Stimulated activated naive B cell treated with anti-CD40 and anti-IgM and Interleukin-4, amounts not matched to agents 10 μg/mL and 1 μg/mL and 100 μg/mL, for 72 hours (primary cell): ENCODE data around the gene PGAP6.
"Not testable (repeated sequence)": the region's sequence is repeated elsewhere in the genome, so short reads cannot be mapped to it uniquely, and the experiment has no call there.

ENCODE experiments used
- ATAC-seq, 2 donors: fragments of 150-1000 bp; cut with Tn5 transposase; replicated peaks; 2 replicates each; pipeline ENCODE4 v1.10.0; 2021; ENCODE audit warnings: moderate library complexity in 1 of 2
- DNase-seq: peaks from one replicate; pipeline ENCODE4 v3.0.0; 2021
- H3K27ac Mint-ChIP-seq: one replicate; pipeline ENCODE4 v1.8.0; 2022; ENCODE audit warnings: mild to moderate bottlenecking, mixed read lengths
- H3K27me3 Mint-ChIP-seq, 2 donors: one replicate each; pipeline ENCODE4 v1.8.0; 2022; ENCODE audit warnings: mixed read lengths in 2 of 2
- H3K36me3 Mint-ChIP-seq, 2 donors: one replicate each; pipeline ENCODE4 v1.8.0; 2022; ENCODE audit warnings: mixed read lengths in 2 of 2, mild to moderate bottlenecking in 1 of 2
- H3K4me1 Mint-ChIP-seq, 2 donors: one replicate each; pipeline ENCODE4 v1.8.0; 2022; ENCODE audit warnings: mixed read lengths in 2 of 2, mild to moderate bottlenecking in 1 of 2
- H3K4me3 Mint-ChIP-seq, 2 donors: one replicate each; pipeline ENCODE4 v1.8.0; 2022; ENCODE audit warnings: mild to moderate bottlenecking in 2 of 2, mixed read lengths in 2 of 2, moderate library complexity in 1 of 2
- H3K9me3 Mint-ChIP-seq, 2 donors: one replicate each; pipeline ENCODE4 v1.8.0; 2022; ENCODE audit warnings: mixed read lengths in 2 of 2, mild to moderate bottlenecking in 1 of 2

Gene PGAP6

DNA sequence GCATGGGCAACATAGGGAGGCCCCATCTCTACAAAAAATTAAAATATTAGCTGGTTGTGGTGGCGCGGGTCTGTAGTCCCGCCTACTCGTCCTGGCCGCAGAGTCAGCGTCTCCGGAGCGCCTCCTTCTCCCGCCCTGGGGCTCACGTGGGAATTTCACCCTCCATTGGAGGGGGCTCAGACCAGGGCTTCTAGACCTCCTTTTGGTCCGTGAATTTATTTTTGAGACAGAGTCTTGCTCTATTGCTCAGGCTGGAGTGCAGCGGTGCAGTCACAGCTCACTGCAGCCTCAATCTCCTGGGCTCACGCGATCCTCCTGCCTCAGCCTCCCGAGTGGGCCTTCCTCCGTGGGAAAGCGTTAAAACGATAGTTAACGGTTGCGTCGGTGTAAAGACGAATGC, 14.8 kb upstream of the PGAP6 start:
- Mint-ChIP-seq H3K27ac (peak overlapping the region; percentile 95), H3K4me3 (peak overlapping the region; percentile 88 to 90), H3K4me1 (peaks cover 28 to 37% of the 10 kb centered on the region in 2 donors), H3K27me3 (no peaks in the 10 kb centered on the region), H3K9me3 (no peaks in the 10 kb centered on the region), H3K36me3 (peaks cover 0 to 14% of the 10 kb centered on the region in 2 donors)
- DNase-seq (no peak), ATAC-seq (no peak)

DNA sequence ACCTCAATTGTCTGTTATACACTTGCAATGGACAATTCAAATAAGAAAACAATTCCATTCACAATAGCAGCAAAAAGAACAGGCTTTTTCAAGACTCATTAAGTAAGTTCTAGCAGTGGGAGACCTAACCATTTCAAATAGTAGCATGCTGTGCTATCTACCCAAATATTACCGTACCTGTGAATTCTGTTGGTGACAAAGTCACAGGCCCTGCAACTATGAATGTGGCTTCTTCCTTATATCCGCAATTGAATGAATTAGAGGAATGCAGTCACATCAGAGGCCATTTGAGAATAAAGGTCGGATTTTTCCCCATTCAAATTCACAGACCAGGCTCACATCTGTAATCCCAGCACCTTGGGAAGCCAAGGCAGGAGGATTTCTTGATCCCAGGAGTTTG, 14.4 kb upstream of the PGAP6 start:
- DNase-seq (no peak), ATAC-seq (no peak)
- peaks cover 0 to 14% of the 10 kb centered on the region in 2 donors for H3K36me3 Mint-ChIP-seq
- peaks cover 29 to 37% of the 10 kb centered on the region in 2 donors for H3K4me1 Mint-ChIP-seq
- H3K9me3 Mint-ChIP-seq: no peaks in the 10 kb centered on the region
- peak overlapping the region; percentile 88 to 90 for H3K4me3 Mint-ChIP-seq
- peak overlapping the region; percentile 95 for H3K27ac Mint-ChIP-seq
- H3K27me3 Mint-ChIP-seq: no peaks in the 10 kb centered on the region

DNA sequence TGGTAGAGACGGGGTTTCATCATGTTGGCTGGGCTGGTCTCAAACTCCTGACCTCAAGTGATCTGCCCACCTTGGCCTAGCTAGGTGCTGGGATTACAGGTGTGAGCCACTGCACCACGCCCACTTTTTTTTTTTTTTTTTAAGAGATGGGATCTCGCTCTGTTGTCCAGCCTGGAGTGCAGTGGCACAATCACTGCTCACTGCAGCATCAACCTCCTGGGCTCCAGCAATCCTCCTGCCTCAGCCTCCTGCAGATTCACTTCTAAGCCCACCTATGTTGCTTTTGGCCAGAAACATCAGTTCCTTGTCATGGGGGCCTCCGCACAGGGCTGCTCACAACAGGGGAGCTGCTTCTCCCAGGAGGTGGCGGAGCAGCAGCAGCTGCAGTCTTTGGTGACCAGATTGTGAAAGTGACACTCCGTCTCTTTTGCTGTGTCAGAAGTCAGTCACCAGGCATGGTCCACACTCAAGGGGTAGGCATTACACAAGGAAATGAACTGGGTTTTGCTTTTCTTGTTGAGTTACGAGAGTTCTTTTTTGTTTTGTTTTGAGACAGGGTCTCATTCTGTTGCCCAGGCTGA, 10.8 kb upstream of the PGAP6 start:
- ATAC-seq (no peak), DNase-seq (no peak)
- Mint-ChIP-seq H3K4me3 (no peak overlapping the region), H3K4me1 (peaks cover 10 to 13% of the 10 kb centered on the region in 2 donors), H3K36me3 (peaks cover 0 to 4% of the 10 kb centered on the region in 2 donors), H3K27me3 (no peaks in the 10 kb centered on the region), H3K27ac (no peak overlapping the region), H3K9me3 (no peaks in the 10 kb centered on the region)

DNA sequence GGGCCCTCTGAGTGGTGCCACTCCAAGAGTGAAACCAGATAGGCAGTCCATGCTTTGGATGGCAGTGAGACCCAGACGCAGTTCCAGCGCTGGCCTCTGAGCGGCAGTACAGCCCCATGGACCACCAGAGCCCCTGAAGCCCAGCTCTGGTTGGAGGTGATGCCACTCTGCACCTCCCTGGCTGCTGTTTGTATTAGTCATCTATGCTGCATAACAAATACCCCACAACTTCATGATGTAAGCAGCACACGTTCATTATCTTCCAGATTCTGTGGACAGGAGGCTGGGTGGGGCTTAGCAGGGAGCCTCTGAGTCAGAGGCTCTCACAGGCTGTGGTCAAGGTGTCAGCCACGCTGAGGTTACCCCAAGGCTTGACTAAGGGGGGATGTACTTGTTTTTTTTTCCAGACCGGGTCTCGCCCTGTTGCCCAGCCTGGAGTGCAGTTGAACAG, 10.1 kb upstream of the PGAP6 start:
- Mint-ChIP-seq H3K4me3 (no peak overlapping the region), H3K36me3 (peaks cover 0 to 4% of the 10 kb centered on the region in 2 donors), H3K27ac (no peak overlapping the region), H3K4me1 (peaks cover 10 to 13% of the 10 kb centered on the region in 2 donors), H3K27me3 (no peaks in the 10 kb centered on the region), H3K9me3 (no peaks in the 10 kb centered on the region)
- DNase-seq: peak; percentile 68
- peak; percentile 80 to 84 for ATAC-seq

DNA sequence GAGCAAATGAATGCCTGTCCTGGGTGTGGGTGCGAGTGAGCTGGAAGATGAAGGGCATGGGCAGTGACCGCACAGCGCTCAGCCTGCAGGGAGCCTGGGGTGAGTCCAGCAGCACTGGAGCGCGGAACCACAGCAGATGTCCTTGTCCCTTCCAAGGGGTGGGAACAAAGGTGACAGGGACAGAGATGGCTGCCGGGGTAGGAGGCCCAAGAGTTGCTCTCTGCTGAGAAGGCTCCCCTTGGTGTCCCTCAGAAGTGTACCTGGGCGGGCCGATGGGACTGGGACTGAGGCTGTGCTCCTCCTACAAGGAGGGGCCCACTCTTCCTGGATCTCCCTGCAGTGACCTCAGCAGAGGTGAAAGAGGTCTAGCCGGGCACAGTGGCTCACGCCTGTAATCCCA, 7.6 kb upstream of the PGAP6 start:
- ATAC-seq (no peak), DNase-seq (no peak)
- H3K4me1 Mint-ChIP-seq: peaks cover 8 to 15% of the 10 kb centered on the region in 2 donors
- peaks cover 0 to 4% of the 10 kb centered on the region in 2 donors for H3K36me3 Mint-ChIP-seq
- H3K4me3 Mint-ChIP-seq: no peak overlapping the region
- H3K27ac Mint-ChIP-seq: peak overlapping the region; percentile 14
- H3K27me3 Mint-ChIP-seq: no peaks in the 10 kb centered on the region
- H3K9me3 Mint-ChIP-seq: no peaks in the 10 kb centered on the region

DNA sequence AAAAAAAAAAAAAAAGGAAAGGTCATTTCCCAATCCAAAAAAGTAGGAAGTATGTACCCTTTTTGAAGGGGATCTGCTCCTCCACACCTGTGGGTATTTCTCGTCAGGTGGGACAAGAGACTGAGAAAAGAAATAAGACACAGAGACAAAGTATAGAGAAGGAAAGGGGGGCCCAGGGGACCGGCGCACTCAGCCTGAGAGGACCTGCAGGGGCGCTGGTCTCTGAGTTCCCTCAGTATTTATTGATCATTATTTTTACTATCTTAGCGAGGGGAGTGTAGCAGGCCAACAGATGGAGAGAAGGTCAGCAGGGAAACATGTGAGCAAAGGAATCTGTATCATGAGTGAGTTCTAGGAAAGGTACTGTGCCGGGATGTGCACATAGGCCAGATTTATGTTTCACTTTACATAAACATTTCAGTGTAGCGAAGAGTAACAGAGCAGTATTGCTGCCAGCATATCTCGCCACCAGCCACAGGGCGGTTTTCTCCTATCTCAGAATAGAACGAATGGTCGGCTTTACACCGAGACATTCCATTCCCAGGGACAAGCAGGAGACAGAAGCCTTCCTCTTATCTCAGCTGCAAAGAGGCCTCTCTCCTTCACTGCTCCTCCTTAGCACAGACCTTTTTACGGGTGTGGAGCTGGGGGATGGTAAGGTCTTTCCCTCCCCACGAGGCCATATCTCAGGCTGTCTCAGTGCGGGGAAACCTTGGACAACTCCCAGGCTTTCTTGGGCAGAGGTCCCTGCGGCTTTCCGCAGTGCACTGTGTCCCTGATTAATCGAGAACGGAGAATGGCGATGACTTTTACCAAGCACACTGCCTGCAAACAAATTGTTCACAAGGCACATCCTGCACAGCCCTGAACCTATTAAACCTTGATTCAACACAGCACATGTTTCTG, 6.2 kb upstream of the PGAP6 start:
- H3K27ac Mint-ChIP-seq, DNase-seq, ATAC-seq, H3K27me3 Mint-ChIP-seq, H3K4me3 Mint-ChIP-seq, H3K36me3 Mint-ChIP-seq, H3K9me3 Mint-ChIP-seq: not testable (repeated sequence)
- peaks cover 14 to 29% of the 10 kb centered on the region in 2 donors for H3K4me1 Mint-ChIP-seq

DNA sequence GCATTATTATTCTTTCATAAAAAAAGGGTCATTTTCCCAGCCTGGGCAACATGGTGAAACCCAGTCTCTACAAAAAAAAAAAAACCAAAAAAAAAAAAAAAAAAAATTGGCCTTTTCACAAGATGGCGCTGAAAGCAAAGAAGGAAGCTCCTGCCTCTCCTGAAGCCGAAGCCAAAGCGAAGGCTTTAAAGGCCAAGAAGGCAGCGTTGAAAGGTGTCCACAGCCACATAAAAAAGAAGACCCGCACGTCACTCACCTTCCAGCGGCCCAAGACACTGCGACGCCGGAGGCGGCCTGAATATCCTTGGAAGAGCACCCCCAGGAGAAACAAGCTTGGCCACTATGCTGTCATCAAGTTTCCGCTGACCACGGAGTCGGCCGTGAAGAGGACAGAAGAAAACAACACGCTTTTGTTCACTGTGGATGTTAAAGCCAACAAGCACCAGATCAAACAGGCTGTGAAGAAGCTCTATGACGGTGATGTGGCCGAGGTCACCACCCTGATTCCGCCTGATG, 4.9 kb upstream of the PGAP6 start:
- no peaks in the 10 kb centered on the region for H3K27me3 Mint-ChIP-seq
- H3K4me1 Mint-ChIP-seq: peaks cover 11 to 30% of the 10 kb centered on the region in 2 donors
- no peaks in the 10 kb centered on the region for H3K9me3 Mint-ChIP-seq
- H3K4me3 Mint-ChIP-seq: no peak overlapping the region
- no peak for DNase-seq
- ATAC-seq: no peak
- H3K27ac Mint-ChIP-seq: no peak overlapping the region
- H3K36me3 Mint-ChIP-seq: no peaks in the 10 kb centered on the region

DNA sequence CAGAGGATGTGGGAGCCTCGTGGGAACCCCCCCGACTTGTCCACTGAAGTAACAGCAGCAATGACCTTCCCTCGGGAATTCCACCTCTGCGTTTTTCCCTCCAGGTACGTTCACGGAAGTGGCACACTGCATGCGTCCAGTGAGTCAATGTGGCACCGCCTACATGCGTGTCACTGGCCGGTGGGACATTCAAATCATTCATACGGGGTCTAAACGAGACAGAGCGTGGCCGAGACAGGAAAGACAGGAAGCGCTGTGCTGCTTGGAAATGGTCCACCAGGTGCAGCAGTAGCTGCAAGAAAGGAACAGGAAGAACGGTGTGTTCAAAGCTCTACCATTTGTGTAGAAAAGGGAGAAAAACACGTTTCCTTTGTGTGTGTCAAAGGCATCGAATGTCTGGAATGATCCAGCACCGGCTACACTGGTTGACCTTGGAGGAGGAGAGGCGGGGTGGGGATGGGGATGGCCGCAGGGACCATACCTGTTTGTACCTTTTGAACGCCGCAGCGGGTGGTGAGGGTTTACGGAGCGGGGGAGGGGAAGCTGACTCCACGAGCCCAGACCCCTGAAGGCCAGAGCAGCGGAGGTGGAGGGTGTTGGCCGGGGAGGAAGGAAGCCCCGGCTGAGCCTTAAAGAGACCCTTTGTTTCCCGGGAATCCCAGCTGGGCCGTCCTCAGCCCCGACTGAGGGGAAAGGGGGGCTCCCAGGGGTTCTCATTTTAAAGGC, 1.7 kb upstream of the PGAP6 start:
- Mint-ChIP-seq H3K9me3 (no peaks in the 10 kb centered on the region), H3K4me3 (peak overlapping the region; percentile 87 to 89), H3K27ac (peak overlapping the region; percentile 91), H3K27me3 (no peaks in the 10 kb centered on the region), H3K36me3 (no peaks in the 10 kb centered on the region), H3K4me1 (peaks cover 13 to 48% of the 10 kb centered on the region in 2 donors)
- ATAC-seq (peak; percentile 78 to 85), DNase-seq (peak; percentile 85)

DNA sequence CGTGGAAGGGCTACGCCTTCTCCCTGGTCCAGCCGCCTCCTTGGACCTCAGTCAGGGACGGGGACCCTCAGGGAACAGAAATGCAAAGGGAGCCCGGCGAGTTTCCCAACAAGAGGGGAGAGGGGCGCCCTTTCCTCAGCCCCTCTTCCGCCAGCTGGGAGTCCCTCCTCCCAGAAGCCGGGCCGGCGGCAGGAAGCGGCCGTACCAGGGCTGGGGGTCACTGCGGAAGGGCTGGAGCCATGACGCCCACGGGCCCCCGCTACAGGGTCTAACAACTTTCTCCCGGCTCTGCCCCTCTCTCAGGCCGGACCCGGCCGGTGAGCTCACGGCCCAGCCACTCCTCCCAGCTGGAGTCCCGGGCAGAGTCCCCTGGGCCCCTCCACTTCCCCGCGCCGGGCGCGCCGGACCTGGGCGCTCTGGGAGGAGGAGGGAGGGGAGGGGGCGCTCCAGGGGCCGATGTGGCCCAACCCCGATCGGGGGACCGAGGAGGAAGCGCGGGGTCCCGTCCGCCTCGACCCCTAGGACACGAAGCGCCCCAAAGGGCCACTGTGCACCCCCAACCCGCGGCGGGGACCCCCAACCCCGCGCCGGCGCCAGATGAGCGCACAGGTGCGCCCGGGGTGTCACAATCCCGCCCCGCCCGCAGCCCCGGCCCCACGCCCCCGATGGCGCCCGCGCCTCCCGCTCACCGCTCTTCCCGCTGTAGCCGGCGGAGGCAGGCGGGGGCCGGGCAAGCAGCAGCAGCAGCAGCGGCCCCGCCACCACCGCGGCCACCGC, 578 bp downstream of the PGAP6 start:
- peaks cover 11 to 45% of the 10 kb centered on the region in 2 donors for H3K4me1 Mint-ChIP-seq
- H3K27me3 Mint-ChIP-seq: no peaks in the 10 kb centered on the region
- no peak overlapping the region for H3K27ac Mint-ChIP-seq
- peak overlapping the region; percentile 82 to 83 for H3K4me3 Mint-ChIP-seq
- no peak for DNase-seq
- H3K36me3 Mint-ChIP-seq: peaks cover 2% of the 10 kb centered on the region in 2 donors
- ATAC-seq: peak; percentile 16 to 36
- no peaks in the 10 kb centered on the region for H3K9me3 Mint-ChIP-seq

DNA sequence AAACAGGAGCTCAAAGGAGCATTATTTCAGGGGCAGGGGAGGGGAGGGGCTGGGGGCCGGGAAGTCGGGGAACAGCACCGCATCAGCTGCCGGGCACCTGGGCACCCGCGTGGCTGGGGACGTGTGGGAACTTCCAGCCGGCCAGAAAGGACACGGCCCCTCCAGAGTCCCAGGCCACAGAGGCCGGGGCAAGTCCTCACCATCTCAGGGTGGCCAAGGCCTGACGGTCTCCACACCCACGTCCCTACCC, 1.1 kb downstream of the PGAP6 start:
- Mint-ChIP-seq H3K27me3 (no peaks in the 10 kb centered on the region), H3K4me3 (peak overlapping the region; percentile 82 to 83), H3K4me1 (peaks cover 10 to 40% of the 10 kb centered on the region in 2 donors), H3K9me3 (no peaks in the 10 kb centered on the region), H3K27ac (no peak overlapping the region), H3K36me3 (peaks cover 5 to 6% of the 10 kb centered on the region in 2 donors)
- ATAC-seq (no peak), DNase-seq (no peak)

DNA sequence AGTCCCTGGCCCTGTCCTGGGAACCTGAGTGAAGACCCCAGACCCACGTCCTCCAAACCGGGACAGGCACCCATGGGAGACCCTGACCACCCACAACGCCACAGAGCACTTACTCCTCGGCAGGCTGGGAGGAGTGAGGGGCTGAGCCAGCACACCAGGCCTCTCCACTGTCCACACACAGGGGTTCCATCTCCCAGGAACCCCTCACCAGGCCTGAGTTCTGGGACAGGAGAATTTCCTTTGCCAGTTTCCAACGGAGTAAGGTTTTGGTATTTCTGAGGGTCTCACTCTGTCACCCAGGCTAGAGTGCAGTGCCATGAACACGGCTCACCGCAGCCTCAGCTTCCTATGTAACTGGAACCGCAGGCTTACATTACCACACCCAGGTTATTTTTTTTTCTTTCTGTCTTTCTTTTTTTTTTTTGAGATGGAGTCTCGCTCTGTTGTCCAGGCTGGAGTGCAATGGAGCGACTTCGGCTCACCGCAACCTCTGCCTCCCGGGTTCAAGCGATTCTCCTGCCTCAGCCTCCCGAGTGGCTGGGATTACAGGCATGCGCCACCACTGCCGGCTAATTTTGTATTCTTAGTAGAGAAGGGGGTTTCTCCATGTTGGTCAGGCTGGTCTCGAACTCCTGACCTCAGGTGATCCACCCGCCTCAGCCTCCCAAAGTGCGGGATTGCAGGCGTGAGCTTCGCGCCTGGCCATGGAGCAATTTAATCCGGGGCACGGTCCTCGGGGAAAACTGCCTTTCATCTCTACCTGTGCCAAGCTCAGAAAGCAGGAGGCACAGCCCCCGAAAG, 1.6 kb downstream of the PGAP6 start:
- H3K27ac Mint-ChIP-seq: peak overlapping the region; percentile 31
- peak overlapping the region; percentile 62 to 82 for H3K4me3 Mint-ChIP-seq
- H3K9me3 Mint-ChIP-seq: no peaks in the 10 kb centered on the region
- ATAC-seq (no peak), DNase-seq (no peak)
- H3K27me3 Mint-ChIP-seq: no peaks in the 10 kb centered on the region
- peaks cover 5 to 6% of the 10 kb centered on the region in 2 donors for H3K36me3 Mint-ChIP-seq
- peaks cover 10 to 40% of the 10 kb centered on the region in 2 donors for H3K4me1 Mint-ChIP-seq

DNA sequence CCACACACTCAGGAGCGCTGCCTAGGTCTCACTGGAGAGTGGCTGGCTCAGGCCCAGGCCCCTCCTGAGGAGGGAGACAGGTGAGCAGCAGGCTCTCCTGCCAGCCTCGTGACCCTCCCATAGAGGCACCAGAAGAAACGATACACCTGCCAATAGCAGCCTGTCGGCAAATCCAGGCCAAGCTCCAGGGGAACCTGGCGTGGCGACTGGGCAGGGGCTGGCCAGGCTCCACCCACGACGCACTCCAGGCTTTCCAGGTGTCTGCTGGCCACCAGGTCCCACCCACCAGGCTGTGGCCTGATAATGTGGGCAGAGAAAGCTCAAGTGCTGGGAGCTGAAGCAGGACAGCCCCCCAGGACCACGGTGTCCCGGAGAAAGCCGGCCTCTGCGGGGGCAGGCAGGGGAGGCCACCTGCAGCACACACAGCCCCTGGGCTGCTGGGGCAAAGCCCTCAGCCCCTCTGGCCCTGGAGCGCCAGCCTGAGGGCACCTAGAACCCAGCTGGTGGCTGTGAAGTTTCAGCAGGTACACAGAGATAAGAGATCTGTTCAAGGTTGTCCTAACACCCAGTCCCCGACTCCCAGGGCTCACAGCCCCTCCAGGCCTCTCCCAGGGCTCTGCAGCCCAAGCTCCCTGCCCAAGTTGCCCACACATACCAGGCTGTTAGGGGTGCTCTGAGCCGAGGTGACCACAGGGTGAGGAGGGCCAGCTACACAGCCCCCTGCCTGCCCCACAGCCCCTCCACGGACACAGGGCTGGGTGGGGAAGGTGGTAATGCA, 2.4 kb downstream of the PGAP6 start:
- Mint-ChIP-seq H3K27ac (no peak overlapping the region), H3K36me3 (peaks cover 5 to 6% of the 10 kb centered on the region in 2 donors), H3K4me3 (no peak overlapping the region), H3K27me3 (no peaks in the 10 kb centered on the region), H3K4me1 (peaks cover 10 to 39% of the 10 kb centered on the region in 2 donors), H3K9me3 (no peaks in the 10 kb centered on the region)
- DNase-seq: no peak
- no peak for ATAC-seq

DNA sequence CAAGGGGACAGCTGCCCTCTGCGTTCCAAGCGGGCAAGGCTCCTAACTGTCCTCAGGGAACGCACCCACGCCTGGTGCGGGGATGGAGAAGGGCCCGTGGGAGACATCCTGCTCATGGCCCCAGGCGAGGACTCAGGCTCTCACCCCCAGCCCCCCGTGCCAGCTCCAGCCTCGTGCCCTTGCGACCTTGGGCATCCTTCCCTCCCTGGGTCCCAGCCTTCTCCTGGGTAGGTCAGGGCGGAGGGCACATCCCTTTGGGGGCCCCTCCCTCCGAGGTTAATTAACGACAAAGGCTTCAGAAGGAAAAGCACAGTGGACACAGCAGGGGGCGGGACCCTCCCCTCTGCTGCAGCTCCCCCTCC, 3.0 kb downstream of the PGAP6 start:
- Mint-ChIP-seq H3K4me3 (no peak overlapping the region), H3K36me3 (peaks cover 5 to 8% of the 10 kb centered on the region in 2 donors), H3K4me1 (peaks cover 10 to 33% of the 10 kb centered on the region in 2 donors), H3K9me3 (no peaks in the 10 kb centered on the region), H3K27me3 (no peaks in the 10 kb centered on the region), H3K27ac (no peak overlapping the region)
- ATAC-seq (no peak), DNase-seq (no peak)
